Progenitor cell of endocrine pancreas (in vitro differentiated cells): Measurements from ENCODE around the gene CD79B. TPM values are rescaled to one million over a fixed set of nuclear protein-coding genes. Genes with fewer than 3 reads are reported as not detected.
"Not testable (repeated sequence)": the region's sequence is repeated elsewhere in the genome, so short reads cannot be mapped to it uniquely, and the experiment has no call there.

Experiments used
- DNase-seq: peaks from one replicate; pipeline ENCODE4 v3.0.0; 2021; ENCODE audit warnings: low spot score; ENCODE audit not compliant: unreplicated experiment
- H3K27ac Mint-ChIP-seq: 2 replicates; pipeline ENCODE4 v1.8.0; 2021; ENCODE audit warnings: mild to moderate bottlenecking, moderate library complexity, mixed read lengths
- H3K27me3 Mint-ChIP-seq: 2 replicates; pipeline ENCODE4 v1.8.0; 2021; ENCODE audit warnings: mixed read lengths
- H3K36me3 Mint-ChIP-seq: 2 replicates; pipeline ENCODE4 v1.8.0; 2022; ENCODE audit warnings: mixed read lengths; ENCODE audit not compliant: insufficient read depth
- H3K4me1 Mint-ChIP-seq: 2 replicates; pipeline ENCODE4 v1.8.0; 2021; ENCODE audit warnings: low read depth, mixed read lengths
- H3K4me3 Mint-ChIP-seq: 2 replicates; pipeline ENCODE4 v1.8.0; 2021; ENCODE audit warnings: low read depth, mild to moderate bottlenecking, moderate library complexity, mixed read lengths
- H3K9me3 Mint-ChIP-seq: 2 replicates; pipeline ENCODE4 v1.8.0; 2021; ENCODE audit warnings: low read depth, mixed read lengths
- CTCF ChIP-seq: fragments of 200-600 bp; sonication (generic); IDR thresholded peaks from one replicate; pipeline ENCODE4 v1.5.0; 2021; ENCODE audit warnings: antibody characterized with exemption, mild to moderate bottlenecking; ENCODE audit not compliant: unreplicated experiment
- total RNA-seq: library from RNA; stranded (reverse); gene quantifications from 2 replicates; pipeline ENCODE4 v1.2.1, GENCODE V29; 2021

The CD79B gene
- total RNA-seq, 1 donor from 2014 or later: not detected

- no peaks in the 10 kb centered on the region for H3K9me3 Mint-ChIP-seq
- H3K27me3 Mint-ChIP-seq: peaks cover 38% of the 10 kb centered on the region
- DNase-seq: no peak
- H3K27ac Mint-ChIP-seq: no peak overlapping the region
- H3K4me1 Mint-ChIP-seq: no peaks in the 10 kb centered on the region
- H3K4me3 Mint-ChIP-seq: no peak overlapping the region
- H3K36me3 Mint-ChIP-seq: no peaks in the 10 kb centered on the region
- no peak for TF ChIP-seq CTCF
Observed at GRCh38 chr17:63918305-63918704, 13.8 kb downstream of the CD79B start.

- TF ChIP-seq CTCF: no peak
- DNase-seq: no peak
Observed at GRCh38 chr17:63917646-63918045, 14.5 kb downstream of the CD79B start.

GRCh38 chr17:63917206-63917605, 14.9 kb downstream of the CD79B start:
- not testable (repeated sequence) for DNase-seq, H3K9me3 Mint-ChIP-seq, H3K4me1 Mint-ChIP-seq, H3K36me3 Mint-ChIP-seq, H3K27ac Mint-ChIP-seq, H3K4me3 Mint-ChIP-seq
- peaks cover 37% of the 10 kb centered on the region for H3K27me3 Mint-ChIP-seq

More at GRCh38 chr17:63917646-63918045, 14.5 kb downstream of the CD79B start:
- peaks cover 38% of the 10 kb centered on the region for H3K27me3 Mint-ChIP-seq
- H3K27ac Mint-ChIP-seq: no peak overlapping the region
- H3K9me3 Mint-ChIP-seq: no peaks in the 10 kb centered on the region
- no peak overlapping the region for H3K4me3 Mint-ChIP-seq
- H3K4me1 Mint-ChIP-seq: no peaks in the 10 kb centered on the region
- no peaks in the 10 kb centered on the region for H3K36me3 Mint-ChIP-seq

GRCh38 chr17:63916566-63917185, 15.5 kb downstream of the CD79B start:
- DNase-seq: no peak
- no peaks in the 10 kb centered on the region for H3K4me1 Mint-ChIP-seq

GRCh38 chr17:63915753-63916152, 16.4 kb downstream of the CD79B start:
- not testable (repeated sequence) for DNase-seq, H3K9me3 Mint-ChIP-seq, H3K36me3 Mint-ChIP-seq, H3K4me1 Mint-ChIP-seq, H3K4me3 Mint-ChIP-seq, H3K27ac Mint-ChIP-seq
- peaks cover 46% of the 10 kb centered on the region for H3K27me3 Mint-ChIP-seq

More at GRCh38 chr17:63916566-63917185, 15.5 kb downstream of the CD79B start:
- Mint-ChIP-seq H3K4me3 (no peak overlapping the region), H3K27ac (no peak overlapping the region), H3K27me3 (peaks cover 40% of the 10 kb centered on the region), H3K9me3 (no peaks in the 10 kb centered on the region), H3K36me3 (no peaks in the 10 kb centered on the region)
- TF ChIP-seq CTCF: no peak

- Mint-ChIP-seq H3K36me3 (no peaks in the 10 kb centered on the region), H3K9me3 (no peaks in the 10 kb centered on the region), H3K27ac (no peak overlapping the region), H3K4me3 (no peak overlapping the region), H3K27me3 (peaks cover 53% of the 10 kb centered on the region), H3K4me1 (no peaks in the 10 kb centered on the region)
- DNase-seq: no peak
- no peak for TF ChIP-seq CTCF
Observed at GRCh38 chr17:63914471-63914870, 17.7 kb downstream of the CD79B start.
